WERI-Rb-1 (cell line): ENCODE data around the gene KSR1.

ENCODE experiments used
- DNase-seq: peaks from one replicate; pipeline ENCODE4 v3.0.0-alpha.2; 2020
- H3K27ac ChIP-seq: fragments of 250-450 bp; sonication (Bioruptor Pico); 2 replicates; pipeline ENCODE4 v1.5.1; 2020; ENCODE audit warnings: mild to moderate bottlenecking, moderate library complexity
- H3K27me3 ChIP-seq: fragments of 250-450 bp; sonication (Bioruptor Pico); 2 replicates; pipeline ENCODE4 v1.5.1; 2021; ENCODE audit warnings: mild to moderate bottlenecking, low read depth, moderate library complexity; ENCODE audit not compliant: insufficient read depth, severe bottlenecking
- H3K36me3 ChIP-seq: fragments of 250-450 bp; sonication (Bioruptor Pico); 2 replicates; pipeline ENCODE4 v1.5.1; 2020; ENCODE audit warnings: mild to moderate bottlenecking, moderate library complexity
- H3K4me3 ChIP-seq: 2 replicates; pipeline ENCODE4 v1.5.1; 2011; ENCODE audit warnings: low read depth, mild to moderate bottlenecking, control low read depth, low read length
- H3K9me3 ChIP-seq: fragments of 250-450 bp; sonication (Bioruptor Pico); 2 replicates; pipeline ENCODE4 v1.5.1; 2021; ENCODE audit warnings: mild to moderate bottlenecking, moderate library complexity; ENCODE audit not compliant: severe bottlenecking
- TF ChIP-seq, protein P1 (sequence below): IDR thresholded peaks from 2 replicates; pipeline ENCODE4 v1.5.1; 2011; ENCODE audit warnings: low read depth, mild to moderate bottlenecking, control low read depth, inconsistent platforms, low read length

KSR1 gene

DNA sequence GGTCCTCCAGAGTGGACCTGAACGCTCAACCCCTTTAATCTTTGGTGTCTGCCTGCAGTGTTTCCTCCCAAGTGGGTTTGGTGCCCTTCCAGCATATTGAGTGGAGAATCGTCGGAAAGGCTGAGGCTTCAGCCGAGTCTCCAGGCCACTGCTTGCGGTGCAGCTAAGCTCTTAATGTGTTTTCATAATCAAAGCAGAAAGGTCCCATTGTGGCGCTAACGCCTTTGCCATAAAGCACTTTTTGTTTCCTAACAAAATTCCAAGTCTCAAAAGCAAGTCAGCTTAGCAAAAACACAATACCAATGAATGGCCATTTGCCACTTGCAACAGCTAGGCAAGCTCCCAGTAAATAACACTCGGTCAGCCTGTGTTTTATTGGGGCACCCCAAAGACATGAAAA lies 57.6 kb downstream of the KSR1 start:
- TF ChIP-seq, protein P1, sequence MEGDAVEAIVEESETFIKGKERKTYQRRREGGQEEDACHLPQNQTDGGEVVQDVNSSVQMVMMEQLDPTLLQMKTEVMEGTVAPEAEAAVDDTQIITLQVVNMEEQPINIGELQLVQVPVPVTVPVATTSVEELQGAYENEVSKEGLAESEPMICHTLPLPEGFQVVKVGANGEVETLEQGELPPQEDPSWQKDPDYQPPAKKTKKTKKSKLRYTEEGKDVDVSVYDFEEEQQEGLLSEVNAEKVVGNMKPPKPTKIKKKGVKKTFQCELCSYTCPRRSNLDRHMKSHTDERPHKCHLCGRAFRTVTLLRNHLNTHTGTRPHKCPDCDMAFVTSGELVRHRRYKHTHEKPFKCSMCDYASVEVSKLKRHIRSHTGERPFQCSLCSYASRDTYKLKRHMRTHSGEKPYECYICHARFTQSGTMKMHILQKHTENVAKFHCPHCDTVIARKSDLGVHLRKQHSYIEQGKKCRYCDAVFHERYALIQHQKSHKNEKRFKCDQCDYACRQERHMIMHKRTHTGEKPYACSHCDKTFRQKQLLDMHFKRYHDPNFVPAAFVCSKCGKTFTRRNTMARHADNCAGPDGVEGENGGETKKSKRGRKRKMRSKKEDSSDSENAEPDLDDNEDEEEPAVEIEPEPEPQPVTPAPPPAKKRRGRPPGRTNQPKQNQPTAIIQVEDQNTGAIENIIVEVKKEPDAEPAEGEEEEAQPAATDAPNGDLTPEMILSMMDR, result no peak
- DNase-seq, result no peak
- no peak overlapping the region for H3K27ac ChIP-seq
- H3K27me3 ChIP-seq, result no peaks in the 10 kb centered on the region
- H3K9me3 ChIP-seq, result peaks cover 3% of the 10 kb centered on the region
- H3K36me3 ChIP-seq, result no peaks in the 10 kb centered on the region
- H3K4me3 ChIP-seq, result no peak overlapping the region

DNA sequence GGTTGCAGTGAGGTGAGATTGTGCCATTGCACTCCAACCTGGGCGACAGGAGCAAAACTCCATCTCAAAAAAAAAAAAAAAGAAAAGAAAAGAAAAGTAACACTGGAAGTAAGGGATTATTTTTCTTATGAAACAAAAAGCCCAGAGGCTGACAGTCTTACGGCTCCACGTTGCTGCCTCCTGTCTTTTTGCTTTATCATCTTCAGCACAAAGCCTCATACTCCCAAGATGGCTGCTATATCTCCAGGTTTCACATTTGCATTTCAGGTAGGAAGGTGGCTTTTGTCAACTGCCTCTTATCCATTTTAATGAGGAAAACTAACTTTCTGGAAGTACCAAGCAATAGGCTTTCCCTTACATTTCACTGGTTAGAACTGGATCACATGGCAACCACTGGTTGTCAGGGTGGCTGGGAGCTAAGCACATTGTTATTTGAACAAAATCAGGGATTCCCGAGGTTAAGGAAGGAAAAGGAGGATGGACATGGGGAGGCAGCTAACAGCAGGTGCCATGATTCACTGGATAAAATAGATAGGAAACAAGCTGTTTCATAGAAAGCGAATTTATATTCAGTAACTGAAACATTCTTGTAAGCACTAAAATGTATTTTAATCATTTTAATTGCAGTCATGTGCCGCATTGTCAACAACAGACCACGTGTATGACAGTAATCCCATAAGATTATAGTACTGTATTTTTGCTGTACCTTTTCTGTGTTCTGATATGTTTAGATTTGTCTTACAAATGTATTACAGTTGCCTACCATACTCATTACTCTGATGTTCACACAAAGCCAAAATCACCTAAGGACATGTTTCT lies 58.6 kb downstream of the KSR1 start:
- DNase-seq, result no peak
- Histone ChIP-seq H3K4me3 (no peak overlapping the region), H3K27me3 (no peaks in the 10 kb centered on the region), H3K27ac (no peak overlapping the region), H3K36me3 (no peaks in the 10 kb centered on the region), H3K9me3 (peaks cover 3% of the 10 kb centered on the region)
- TF ChIP-seq, protein P1, result no peak

DNA sequence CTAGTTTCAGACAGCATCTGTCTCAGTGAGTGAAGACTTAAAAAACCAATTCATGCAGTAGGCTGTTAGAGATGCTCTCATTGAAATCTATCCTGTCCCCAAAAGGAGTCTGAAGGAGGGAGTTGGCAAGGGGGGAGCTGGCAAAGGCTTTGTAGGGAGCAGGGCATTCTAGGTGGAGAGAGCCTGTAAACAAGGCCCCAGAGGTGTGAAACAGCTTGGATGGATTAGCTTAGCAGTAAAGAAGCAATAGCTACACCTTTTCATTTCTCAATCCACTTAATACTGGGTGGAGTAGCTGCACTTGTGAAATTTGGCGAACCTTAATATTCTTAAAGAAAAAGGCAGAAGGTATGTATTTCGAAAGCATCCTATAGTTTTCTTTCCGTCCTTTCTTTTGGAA lies 61.8 kb downstream of the KSR1 start:
- Histone ChIP-seq H3K4me3 (no peak overlapping the region), H3K36me3 (no peaks in the 10 kb centered on the region), H3K27me3 (no peaks in the 10 kb centered on the region), H3K9me3 (peaks cover 3% of the 10 kb centered on the region), H3K27ac (no peak overlapping the region)
- no peak for DNase-seq
- TF ChIP-seq, protein P1, result no peak

DNA sequence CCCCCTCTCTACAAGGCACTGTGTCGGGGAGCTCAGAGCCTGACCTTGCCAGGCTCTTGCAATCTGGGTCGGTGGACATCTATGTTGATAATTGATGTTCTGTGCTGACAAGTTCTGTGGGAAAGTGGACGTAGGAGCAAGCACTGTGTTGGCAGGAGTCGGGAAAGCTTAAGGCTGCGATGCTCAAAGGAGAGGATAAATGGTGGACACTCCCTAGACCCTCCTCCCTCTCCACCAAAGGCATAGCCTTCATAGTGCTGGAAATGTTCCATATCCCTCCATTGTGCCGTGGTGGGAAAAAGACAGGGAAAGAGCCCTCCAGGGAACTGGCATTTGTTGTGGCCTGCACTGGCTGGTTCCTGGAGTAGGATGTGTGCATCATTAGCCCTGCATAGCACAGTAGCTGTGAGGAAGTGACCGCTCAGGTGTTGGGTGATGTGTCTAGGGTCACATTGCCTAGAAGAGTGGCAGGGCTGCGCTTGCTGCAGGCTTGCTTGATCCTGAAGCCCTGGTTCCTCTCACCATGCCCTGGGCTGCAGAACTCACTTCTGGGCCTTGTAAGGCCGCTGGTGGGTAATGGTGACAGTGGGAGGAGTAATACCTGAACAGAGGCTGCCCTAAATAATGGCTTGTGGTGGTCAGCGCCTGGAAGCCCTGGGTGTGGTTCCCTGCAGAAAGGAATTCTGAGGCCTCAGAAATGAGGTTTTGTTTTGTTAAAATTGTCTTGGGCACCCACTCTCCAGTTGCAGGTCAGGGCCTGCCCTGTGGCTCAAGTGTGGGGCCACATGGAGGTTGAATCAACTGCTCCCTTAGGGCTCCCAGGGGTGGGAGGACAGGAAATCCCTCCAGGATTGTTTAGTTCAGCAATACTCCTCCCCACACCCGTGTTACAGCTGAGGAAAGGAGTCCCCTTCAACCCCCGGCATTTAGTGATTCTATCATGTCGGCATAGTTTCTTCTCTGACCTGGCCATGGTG lies 62.6 kb downstream of the KSR1 start:
- Histone ChIP-seq H3K4me3 (no peak overlapping the region), H3K27ac (no peak overlapping the region), H3K36me3 (no peaks in the 10 kb centered on the region), H3K27me3 (no peaks in the 10 kb centered on the region), H3K9me3 (peaks cover 3% of the 10 kb centered on the region)
- DNase-seq, result no peak
- TF ChIP-seq, protein P1, result no peak

DNA sequence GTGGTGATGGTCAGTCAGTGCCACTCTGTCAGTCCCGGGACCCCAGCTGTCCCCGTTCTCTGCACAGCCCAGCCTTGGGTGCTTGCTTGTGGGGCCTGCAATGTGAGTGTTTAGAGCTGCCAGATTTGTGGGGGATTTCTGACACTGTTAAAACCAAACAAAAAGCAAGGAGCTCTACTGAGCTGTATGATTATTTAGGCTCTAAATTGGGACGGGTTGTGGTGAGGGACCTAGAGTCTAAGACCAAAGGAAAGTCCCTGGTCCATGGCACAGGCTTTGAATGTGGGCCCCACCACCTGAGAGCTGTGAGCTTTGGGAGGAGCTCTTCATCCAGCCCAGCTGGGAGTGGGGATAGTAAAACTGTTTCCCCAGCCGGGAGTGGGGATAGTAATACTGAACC lies 63.3 kb downstream of the KSR1 start:
- H3K4me3 ChIP-seq, result no peak overlapping the region
- H3K27ac ChIP-seq, result no peak overlapping the region; the same call in 1 of the 2 replicates
- H3K36me3 ChIP-seq, result no peaks in the 10 kb centered on the region
- H3K27me3 ChIP-seq, result no peaks in the 10 kb centered on the region
- peaks cover 3% of the 10 kb centered on the region for H3K9me3 ChIP-seq
- TF ChIP-seq, protein P1, result no peak
- no peak for DNase-seq
